Activated CD8-positive, alpha-beta memory T cell treated with anti-CD3 and anti-CD28 coated beads for 48 hours (primary cell): ENCODE results near the gene TANC1.

Source experiments
- DNase-seq, 3 experiments: peaks; one replicate each; pipeline ENCODE4 v3.0.0-alpha.2; 2020; ENCODE audit warnings: low read depth in 2 of 3, low spot score in 2 of 3

The TANC1 gene

DNA sequence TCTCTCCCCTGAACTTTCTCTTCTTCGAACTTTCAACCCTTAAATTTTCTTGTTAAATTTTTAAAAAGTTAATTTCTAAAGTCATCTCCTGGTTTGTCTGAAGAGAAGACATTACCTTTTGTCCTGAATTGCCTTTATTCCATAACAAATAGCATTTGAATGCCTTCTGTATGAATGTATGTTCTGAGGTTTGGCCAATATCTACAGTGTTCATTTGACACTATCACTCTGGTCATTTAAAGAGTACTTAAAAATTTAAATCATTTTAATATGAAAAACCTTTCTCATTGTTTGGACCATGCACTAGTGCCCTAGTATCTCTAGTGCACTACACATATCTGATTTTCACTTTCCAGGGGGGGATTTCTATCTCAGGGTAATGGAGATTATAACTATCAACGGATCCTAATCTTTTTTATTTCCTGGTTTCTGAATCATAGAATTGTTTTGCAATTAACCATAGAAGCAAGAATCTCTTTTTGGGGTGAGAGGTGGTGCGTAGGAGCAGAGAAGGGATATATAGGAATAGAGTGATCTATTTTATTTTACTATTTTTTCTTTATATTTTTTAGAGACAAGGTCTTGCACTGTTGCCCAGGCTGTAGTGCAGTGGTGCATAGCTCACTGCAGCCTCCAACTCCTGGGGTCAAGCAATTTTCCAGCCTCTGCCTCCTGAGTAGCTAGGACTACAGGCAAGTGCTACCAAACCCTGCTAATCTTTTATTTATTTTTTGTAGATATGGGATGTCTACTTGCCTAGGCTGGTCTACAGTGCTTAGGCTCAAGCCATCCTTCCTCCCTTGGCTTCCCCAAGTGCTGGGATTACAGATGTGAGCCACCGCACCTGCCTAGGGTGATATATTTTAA lies 25.5 kb downstream of the TANC1 start:
- no peak for DNase-seq

- DNase-seq, result no peak
Measured at GRCh38 chr2:158994920-158995676, 26.7 kb downstream of the TANC1 start.

DNA sequence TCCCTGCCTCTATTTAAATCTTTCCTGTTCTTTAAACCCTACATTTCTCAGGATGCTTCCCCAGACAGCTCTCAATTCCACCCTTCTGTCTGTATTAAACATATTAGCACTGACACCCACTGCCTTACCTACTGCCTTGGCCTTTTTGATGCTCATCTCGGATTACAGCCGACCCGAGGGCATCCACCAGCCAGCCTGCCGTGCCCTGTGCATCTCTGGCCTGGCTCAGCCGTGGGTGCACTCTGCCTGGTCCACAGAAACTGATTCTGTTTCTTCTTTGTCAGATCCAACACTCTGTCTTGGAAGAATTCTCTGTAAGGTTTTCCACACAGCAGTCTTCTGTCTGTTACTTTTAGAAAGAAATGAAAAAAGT lies 27.2 kb downstream of the TANC1 start:
- DNase-seq, result no peak

- no peak for DNase-seq
Measured at GRCh38 chr2:158996378-158996993, 28.0 kb downstream of the TANC1 start.

DNA sequence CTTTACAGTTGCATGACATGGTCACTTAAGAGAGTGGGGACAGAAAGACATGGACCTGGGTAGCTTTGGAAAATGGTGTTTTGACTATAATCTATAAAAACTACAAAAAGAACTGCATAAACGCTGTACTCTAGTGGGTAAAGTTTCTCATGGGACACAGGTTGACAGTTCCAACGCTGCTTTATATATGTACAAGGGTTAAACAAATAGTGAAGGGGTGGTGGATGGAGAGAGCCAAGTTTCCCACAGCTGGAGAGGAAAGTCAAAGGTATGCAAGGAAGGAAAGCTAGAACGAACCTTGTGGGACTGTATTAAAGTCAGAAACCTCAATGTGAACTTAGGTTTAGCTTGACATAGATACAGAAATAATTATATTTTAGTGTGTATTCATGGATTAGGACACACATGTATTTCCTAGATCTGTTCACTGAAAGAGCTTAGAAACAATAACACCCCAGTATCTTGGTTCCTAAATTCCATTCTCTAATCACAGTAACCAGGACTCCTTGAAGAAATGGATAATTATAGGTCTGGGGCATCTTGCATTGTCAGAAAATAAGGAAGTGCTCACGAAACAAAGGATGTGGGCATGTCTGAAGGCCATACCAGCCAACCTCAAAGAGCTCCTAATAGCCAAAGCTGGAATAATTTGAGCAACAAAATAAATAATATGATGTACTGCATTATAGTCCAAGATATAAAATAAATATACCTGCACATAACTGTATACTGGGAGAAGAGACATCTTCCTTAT lies 28.8 kb downstream of the TANC1 start:
- DNase-seq, result no peak

- no peak for DNase-seq
Measured at GRCh38 chr2:158998551-158999248, 30.3 kb downstream of the TANC1 start.

- no peak for DNase-seq
Measured at GRCh38 chr2:158999458-158999857, 31.0 kb downstream of the TANC1 start.

GRCh38 chr2:159000072-159000471 lies 31.6 kb downstream of the TANC1 start:
- no peak for DNase-seq

DNA sequence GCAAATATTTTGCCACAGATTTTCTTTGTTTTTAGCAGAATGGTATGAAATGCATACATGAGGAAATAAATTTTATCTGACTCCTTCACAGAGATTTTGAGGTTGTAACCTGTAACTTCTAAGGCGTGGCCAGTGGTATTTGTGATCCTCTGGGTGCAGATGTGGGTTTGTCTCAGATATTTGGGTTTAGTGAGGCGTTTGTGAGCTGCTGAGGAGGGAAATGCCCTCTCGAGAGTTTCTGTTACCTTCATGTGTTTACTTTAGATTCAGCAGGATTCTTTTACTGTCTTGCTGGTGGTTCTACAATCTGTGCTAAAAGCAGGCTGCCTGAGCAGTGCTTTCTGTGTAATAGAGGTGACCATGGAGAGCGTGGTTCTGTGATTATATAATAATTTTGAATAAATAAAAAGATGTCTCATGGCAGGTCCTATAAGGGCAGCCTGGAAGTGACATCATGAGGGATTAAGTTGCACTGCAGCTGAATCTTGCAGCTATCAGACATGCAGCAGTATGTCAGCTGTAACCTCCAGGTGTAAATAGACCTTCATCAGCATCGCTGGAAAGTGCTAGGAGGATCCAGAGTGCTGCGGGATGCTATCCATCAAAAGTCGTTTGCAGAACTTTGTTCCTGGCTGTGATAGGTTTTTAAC lies 34.1 kb downstream of the TANC1 start:
- DNase-seq, result no peak

DNA sequence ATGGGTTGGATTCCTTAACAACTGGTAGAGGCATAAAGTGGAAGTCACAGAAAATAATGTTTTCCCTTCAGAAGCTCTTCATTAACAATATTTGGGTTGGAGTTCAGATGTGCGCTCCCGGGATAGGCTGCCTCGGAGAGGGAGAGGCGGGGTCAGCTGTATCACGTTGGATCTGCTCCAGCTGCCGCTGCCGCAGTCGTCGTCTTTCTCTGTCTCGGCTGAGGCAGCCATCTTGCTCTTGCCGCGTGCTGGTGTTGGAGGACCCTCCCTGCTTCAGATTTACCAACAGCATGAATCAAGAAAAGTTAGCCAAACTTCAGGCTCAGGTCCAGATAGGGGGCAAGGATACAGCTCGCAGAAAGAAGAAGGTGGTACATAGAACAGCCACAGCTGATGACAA lies 35.1 kb downstream of the TANC1 start:
- no peak for DNase-seq

GRCh38 chr2:159004849-159005248 lies 36.4 kb downstream of the TANC1 start:
- no peak for DNase-seq

GRCh38 chr2:159009940-159010339 lies 41.5 kb downstream of the TANC1 start:
- no peak for DNase-seq

DNA sequence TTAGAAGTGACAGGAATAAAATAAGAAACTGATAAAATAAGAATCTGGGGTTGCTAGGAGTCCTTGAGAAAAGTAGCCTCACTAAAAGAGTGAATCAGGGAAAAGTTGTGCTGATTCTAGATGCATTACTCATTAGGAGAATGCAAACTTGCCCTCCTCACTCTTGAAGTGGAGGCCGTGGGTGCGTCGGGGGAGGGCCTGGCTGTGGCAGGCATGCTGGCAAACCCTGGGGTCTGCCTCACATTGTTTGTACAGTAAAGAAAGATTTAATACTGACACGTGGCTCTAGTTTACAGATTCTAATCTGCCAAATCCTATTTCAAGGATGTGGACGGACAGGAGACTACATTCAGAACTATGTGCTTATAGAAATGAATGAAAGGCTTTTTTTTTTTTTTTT lies 41.9 kb downstream of the TANC1 start:
- DNase-seq, result no peak

DNA sequence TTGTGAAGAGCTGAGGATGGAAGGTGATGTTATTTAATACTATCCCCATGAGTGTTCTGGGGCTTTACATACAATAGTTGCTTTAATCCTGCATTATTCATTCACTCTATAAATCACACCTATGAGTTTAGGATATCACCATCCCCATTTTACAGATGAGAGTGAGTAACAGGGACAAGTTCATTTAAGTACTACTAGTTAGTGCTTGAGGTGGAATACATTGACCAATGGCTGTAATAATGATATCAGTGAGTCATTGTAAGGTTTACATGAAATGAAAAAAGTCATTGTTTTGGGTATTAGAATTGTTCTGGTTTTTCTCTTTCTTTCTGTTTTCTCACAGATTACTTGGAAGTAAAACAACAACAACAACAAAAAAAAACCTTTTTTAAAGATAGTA lies 42.5 kb downstream of the TANC1 start:
- DNase-seq, result no peak

DNA sequence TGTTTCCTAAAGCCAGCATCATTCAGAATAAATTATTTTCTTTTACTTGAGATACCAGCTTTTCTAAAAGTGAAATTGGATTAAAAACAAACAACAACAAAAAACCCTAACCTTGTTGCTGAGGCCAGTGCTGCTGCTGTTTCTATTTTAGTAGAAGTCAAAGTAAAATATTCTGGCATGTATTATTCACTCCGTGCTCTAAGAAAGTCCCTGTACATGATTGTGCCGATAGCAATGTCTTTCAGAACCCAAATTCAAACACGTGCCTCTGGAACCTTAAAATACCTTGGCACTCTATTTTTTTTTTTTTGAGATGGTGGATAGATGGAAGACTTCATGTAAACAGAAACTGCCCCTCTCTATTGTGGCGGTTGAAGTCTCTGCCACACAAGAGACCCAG lies 43.7 kb downstream of the TANC1 start:
- no peak for DNase-seq

GRCh38 chr2:159013103-159013502 lies 44.7 kb downstream of the TANC1 start:
- DNase-seq, result no peak

DNA sequence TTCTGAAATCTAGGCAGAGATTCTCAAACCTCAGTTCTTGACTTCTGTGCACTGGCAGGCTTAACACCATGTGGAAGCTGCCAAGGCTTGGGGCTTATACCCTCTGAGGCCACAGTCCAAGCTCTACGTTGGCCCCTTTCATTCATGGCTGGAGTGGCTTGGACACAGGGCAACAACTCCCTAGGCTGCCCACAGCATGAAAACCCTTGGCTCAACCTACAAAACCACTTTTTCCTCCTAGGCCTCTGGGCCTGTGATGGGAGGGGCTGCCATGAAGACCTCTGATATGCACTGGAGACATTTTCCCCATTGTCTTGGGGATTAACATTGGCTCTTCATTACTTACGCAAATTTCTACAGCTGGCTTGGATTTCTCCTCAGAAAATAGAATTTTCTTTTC lies 46.7 kb downstream of the TANC1 start:
- no peak for DNase-seq

- DNase-seq, result no peak
Measured at GRCh38 chr2:159015823-159016222, 47.4 kb downstream of the TANC1 start.

DNA sequence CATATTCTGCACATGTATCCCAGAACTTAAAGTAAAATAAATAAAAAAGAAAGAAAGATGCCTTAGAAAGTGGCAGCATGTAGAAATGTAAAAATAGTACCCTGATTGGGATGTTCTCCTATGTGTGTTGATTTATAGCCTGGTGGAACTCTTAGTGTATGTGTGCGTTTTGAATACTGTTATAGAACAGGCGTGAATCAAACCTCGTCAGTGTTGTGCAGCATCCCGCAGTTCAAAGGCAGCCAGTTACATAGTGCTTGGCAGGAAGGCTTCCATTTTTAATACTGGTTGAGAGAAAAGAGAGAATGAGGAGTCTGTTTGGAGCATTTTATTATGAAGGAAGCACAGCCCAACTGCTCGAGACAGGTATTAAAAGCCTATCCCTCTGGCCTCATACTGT lies 49.4 kb downstream of the TANC1 start:
- no peak for DNase-seq

DNA sequence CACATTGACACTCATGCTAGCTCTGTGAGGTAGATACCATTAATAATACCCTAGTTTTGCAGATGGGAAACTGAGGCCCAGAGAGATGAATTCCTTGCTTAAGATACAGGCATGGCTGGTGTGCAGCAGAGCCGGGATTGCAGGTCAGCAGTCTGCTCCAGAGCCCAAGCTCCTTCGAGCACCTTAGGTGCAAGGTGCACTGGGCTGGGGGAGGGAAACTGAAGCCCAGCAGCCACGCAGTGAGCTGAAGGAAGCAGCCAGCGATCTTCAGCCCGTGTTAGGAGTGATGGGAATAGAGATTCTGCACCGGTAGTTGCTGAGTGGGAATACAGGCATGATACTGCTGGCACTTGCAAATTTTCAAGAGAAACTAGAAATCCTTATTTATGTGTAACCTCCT lies 50.6 kb downstream of the TANC1 start:
- no peak for DNase-seq
